NB4 (cell line): ENCODE data around the gene GPR4.

Source experiments
- POLR2A ChIP-seq: IDR thresholded peaks from 2 replicates; pipeline ENCODE4 v1.6.1; 2011; ENCODE audit warnings: mild to moderate bottlenecking; ENCODE audit not compliant: insufficient read length; ENCODE audit errors: extremely low read depth
- TF ChIP-seq, protein P1 (sequence below): IDR thresholded peaks from one replicate; pipeline ENCODE4 v1.5.1; 2012; ENCODE audit warnings: low read depth, low read length

DNA sequence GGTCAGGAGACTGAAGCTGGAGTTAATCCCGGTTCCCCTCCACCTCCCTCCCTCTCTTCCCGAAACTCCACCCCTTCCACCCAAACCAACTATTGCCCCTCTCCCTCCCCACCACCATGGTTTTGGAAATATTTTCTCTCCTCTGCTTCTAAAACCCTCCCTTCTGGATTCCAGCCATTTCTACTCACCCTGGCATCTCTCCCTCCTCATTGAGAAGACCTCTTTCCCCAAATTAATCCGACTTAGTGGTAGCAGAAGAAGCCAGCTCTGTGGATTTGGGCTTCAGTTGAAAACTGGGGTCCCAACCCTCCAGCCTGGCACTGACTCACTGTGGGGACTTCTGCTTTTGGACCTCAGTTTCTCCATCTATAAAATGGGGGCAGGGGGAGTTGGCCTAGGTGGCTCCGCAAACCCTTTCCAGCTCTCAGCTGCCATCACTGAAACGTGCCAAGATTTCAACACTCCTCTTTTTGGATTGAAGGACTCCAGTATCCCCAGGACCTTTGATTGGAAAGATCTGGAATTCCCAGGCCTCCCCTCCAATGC, 1.6 kb downstream of the GPR4 start:
- TF ChIP-seq, protein P1, sequence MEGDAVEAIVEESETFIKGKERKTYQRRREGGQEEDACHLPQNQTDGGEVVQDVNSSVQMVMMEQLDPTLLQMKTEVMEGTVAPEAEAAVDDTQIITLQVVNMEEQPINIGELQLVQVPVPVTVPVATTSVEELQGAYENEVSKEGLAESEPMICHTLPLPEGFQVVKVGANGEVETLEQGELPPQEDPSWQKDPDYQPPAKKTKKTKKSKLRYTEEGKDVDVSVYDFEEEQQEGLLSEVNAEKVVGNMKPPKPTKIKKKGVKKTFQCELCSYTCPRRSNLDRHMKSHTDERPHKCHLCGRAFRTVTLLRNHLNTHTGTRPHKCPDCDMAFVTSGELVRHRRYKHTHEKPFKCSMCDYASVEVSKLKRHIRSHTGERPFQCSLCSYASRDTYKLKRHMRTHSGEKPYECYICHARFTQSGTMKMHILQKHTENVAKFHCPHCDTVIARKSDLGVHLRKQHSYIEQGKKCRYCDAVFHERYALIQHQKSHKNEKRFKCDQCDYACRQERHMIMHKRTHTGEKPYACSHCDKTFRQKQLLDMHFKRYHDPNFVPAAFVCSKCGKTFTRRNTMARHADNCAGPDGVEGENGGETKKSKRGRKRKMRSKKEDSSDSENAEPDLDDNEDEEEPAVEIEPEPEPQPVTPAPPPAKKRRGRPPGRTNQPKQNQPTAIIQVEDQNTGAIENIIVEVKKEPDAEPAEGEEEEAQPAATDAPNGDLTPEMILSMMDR: no peak
- TF ChIP-seq POLR2A: no peak
